ENCODE results near the gene ZSWIM1.
"Not testable (repeated sequence)": the region's sequence is repeated elsewhere in the genome, so short reads cannot be mapped to it uniquely, and the experiment has no call there.

ZSWIM1 gene

GRCh38 chr20:45863543-45864470 lies 17.2 kb upstream of the ZSWIM1 start:
- Mint-ChIP-seq H3K27me3 (no peaks in the 10 kb centered on the region), H3K4me3 (no peak overlapping the region), H3K27ac (no peak overlapping the region), H3K9me3 (no peaks in the 10 kb centered on the region), H3K36me3 (ENCODE audit: low read depth) (peaks cover 7% of the 10 kb centered on the region), H3K4me1 (ENCODE audit: low read depth) (peaks cover 28% of the 10 kb centered on the region)
- intact Hi-C loops (cut with micrococcal nuclease) = no loop called here

DNA sequence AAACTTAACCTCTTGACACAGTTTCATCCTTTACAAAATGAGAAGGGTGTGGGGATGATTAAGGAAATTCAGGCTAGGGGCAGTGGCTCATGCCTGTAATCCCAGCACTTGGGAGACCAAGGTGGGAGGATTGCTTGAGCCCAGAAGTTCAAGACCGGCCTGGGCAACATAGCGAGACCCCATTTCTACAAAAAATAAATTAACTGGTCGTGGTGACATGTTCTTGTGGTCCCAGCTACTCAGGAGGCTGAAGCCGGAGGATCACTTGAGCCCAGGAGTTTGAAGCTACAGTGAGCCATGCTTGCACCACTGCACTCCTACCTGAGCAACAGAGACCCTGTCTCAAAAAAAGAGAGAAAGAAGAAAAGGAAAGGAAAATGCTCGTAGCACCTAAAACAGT lies 14.6 kb upstream of the ZSWIM1 start:
- Mint-ChIP-seq H3K9me3 (no peaks in the 10 kb centered on the region), H3K4me3 (no peak overlapping the region), H3K36me3 (ENCODE audit: low read depth) (peaks cover 7% of the 10 kb centered on the region), H3K27me3 (no peaks in the 10 kb centered on the region), H3K4me1 (ENCODE audit: low read depth) (peaks cover 7% of the 10 kb centered on the region), H3K27ac (no peak overlapping the region)
- intact Hi-C loops (cut with micrococcal nuclease) = no loop called here

GRCh38 chr20:45867136-45867818 lies 13.8 kb upstream of the ZSWIM1 start:
- Mint-ChIP-seq H3K4me3 (no peak overlapping the region), H3K9me3 (no peaks in the 10 kb centered on the region), H3K36me3 (ENCODE audit: low read depth) (peaks cover 10% of the 10 kb centered on the region), H3K27me3 (no peaks in the 10 kb centered on the region), H3K4me1 (ENCODE audit: low read depth) (peaks cover 6% of the 10 kb centered on the region), H3K27ac (no peak overlapping the region)
- intact Hi-C loops (cut with micrococcal nuclease) = no loop called here

GRCh38 chr20:45867819-45868176 lies 13.2 kb upstream of the ZSWIM1 start:
- intact Hi-C loops (cut with micrococcal nuclease) = no loop called here
- Mint-ChIP-seq H3K4me1 (ENCODE audit: low read depth) (peaks cover 6% of the 10 kb centered on the region), H3K27me3 (no peaks in the 10 kb centered on the region), H3K36me3 (ENCODE audit: low read depth) (peaks cover 15% of the 10 kb centered on the region), H3K9me3 (no peaks in the 10 kb centered on the region), H3K4me3 (no peak overlapping the region), H3K27ac (no peak overlapping the region)

GRCh38 chr20:45872626-45873025 lies 8.4 kb upstream of the ZSWIM1 start:
- intact Hi-C loops (cut with micrococcal nuclease) = no loop called here
- Mint-ChIP-seq H3K4me1 (ENCODE audit: low read depth) (no peaks in the 10 kb centered on the region), H3K36me3 (ENCODE audit: low read depth) (peaks cover 24% of the 10 kb centered on the region), H3K9me3 (no peaks in the 10 kb centered on the region), H3K4me3 (no peak overlapping the region), H3K27me3 (no peaks in the 10 kb centered on the region), H3K27ac (no peak overlapping the region)

DNA sequence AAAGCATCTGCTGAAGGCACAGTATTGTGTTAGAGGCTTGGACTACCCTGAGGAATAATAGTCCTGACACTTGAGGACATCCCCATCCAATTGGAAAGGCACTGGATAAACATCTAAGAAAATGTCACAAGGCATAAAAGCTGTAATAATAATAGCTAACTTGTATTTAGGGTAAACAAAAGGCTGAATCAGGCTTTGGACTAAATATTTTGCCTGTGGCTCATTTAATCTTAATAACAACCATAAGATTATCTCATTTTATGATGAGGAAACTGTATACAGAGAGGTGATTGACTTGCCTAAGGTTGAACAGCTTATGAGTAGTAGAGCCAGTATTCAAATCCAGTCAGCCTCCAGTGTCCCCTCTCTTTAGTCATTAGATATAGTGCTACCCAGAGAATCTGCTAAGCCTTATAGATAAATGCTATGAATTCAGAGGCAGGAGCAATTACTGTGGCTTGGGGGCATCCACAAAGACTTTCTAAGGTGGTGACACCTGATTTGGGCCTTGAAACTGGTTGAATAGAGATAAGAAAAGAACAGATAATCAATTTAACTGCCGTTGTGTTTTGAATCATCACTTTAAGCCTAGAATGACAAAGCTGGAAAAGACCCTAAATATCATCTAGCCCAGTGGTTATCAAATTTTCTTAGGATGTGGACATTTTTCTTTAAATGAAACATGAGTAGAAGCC lies 7.5 kb upstream of the ZSWIM1 start:
- intact Hi-C loops (cut with micrococcal nuclease) = no loop called here
- H3K27ac Mint-ChIP-seq = no peak overlapping the region
- H3K4me1 Mint-ChIP-seq (ENCODE audit: low read depth) = no peaks in the 10 kb centered on the region
- H3K9me3 Mint-ChIP-seq = no peaks in the 10 kb centered on the region
- H3K36me3 Mint-ChIP-seq (ENCODE audit: low read depth) = peaks cover 33% of the 10 kb centered on the region
- H3K27me3 Mint-ChIP-seq = no peaks in the 10 kb centered on the region
- H3K4me3 Mint-ChIP-seq = no peak overlapping the region

- intact Hi-C loops (cut with micrococcal nuclease); H3K9me3 Mint-ChIP-seq; H3K4me1 Mint-ChIP-seq (ENCODE audit: low read depth); H3K27ac Mint-ChIP-seq; H3K4me3 Mint-ChIP-seq; H3K27me3 Mint-ChIP-seq: not testable (repeated sequence)
- peaks cover 35% of the 10 kb centered on the region for H3K36me3 Mint-ChIP-seq (ENCODE audit: low read depth)
These were observed 6.9 kb upstream of the ZSWIM1 start for GRCh38 chr20:45874104-45874481.

GRCh38 chr20:45874576-45874975 lies 6.5 kb upstream of the ZSWIM1 start:
- Mint-ChIP-seq H3K27me3 (no peaks in the 10 kb centered on the region), H3K36me3 (ENCODE audit: low read depth) (peaks cover 35% of the 10 kb centered on the region), H3K4me3 (no peak overlapping the region), H3K27ac (no peak overlapping the region), H3K9me3 (no peaks in the 10 kb centered on the region), H3K4me1 (ENCODE audit: low read depth) (no peaks in the 10 kb centered on the region)
- intact Hi-C loops (cut with micrococcal nuclease) = no loop called here

GRCh38 chr20:45878076-45878761 lies 2.8 kb upstream of the ZSWIM1 start:
- Mint-ChIP-seq H3K36me3 (ENCODE audit: low read depth) (peaks cover 34% of the 10 kb centered on the region), H3K27ac (no peak overlapping the region), H3K4me1 (ENCODE audit: low read depth) (peaks cover 19% of the 10 kb centered on the region), H3K4me3 (no peak overlapping the region), H3K27me3 (no peaks in the 10 kb centered on the region), H3K9me3 (no peaks in the 10 kb centered on the region)
- intact Hi-C loops (cut with micrococcal nuclease) = no loop called here

GRCh38 chr20:45882469-45883099 lies 1.6 kb downstream of the ZSWIM1 start:
- H3K27me3 Mint-ChIP-seq = no peaks in the 10 kb centered on the region
- H3K4me3 Mint-ChIP-seq = peak overlapping the region; percentile 17
- intact Hi-C loops (cut with micrococcal nuclease) = loop anchor here (10.0 kb wide), 1 partner anchor 78 kb away; no protein-coding TSS in a partner anchor
- peaks cover 50% of the 10 kb centered on the region for H3K36me3 Mint-ChIP-seq (ENCODE audit: low read depth)
- peaks cover 39% of the 10 kb centered on the region for H3K4me1 Mint-ChIP-seq (ENCODE audit: low read depth)
- H3K9me3 Mint-ChIP-seq = no peaks in the 10 kb centered on the region
- no peak overlapping the region for H3K27ac Mint-ChIP-seq

DNA sequence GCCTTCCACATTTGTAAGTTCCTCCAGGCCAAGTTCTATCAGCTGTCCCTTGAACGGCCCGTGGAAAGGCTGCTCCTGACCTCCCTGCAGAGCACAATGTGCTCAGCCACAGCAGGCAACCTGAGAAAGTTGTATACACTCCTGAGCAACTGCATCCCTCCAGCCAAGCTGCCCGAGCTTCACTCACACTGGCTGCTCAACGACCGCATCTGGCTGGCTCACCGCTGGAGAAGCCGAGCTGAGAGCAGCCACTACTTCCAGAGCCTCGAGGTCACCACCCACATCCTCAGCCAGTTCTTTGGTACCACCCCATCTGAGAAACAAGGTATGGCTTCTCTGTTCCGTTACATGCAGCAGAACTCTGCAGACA lies 2.1 kb downstream of the ZSWIM1 start:
- Mint-ChIP-seq H3K27me3 (no peaks in the 10 kb centered on the region), H3K4me3 (no peak overlapping the region), H3K27ac (no peak overlapping the region), H3K9me3 (no peaks in the 10 kb centered on the region), H3K36me3 (ENCODE audit: low read depth) (peaks cover 48% of the 10 kb centered on the region), H3K4me1 (ENCODE audit: low read depth) (peaks cover 39% of the 10 kb centered on the region)
- intact Hi-C loops (cut with micrococcal nuclease) = loop anchor here (10.0 kb wide), 1 partner anchor 78 kb away; no protein-coding TSS in a partner anchor

GRCh38 chr20:45886590-45887345 lies 5.7 kb downstream of the ZSWIM1 start:
- Mint-ChIP-seq H3K27me3 (no peaks in the 10 kb centered on the region), H3K4me1 (ENCODE audit: low read depth) (peaks cover 52% of the 10 kb centered on the region), H3K4me3 (no peak overlapping the region), H3K36me3 (ENCODE audit: low read depth) (peaks cover 57% of the 10 kb centered on the region), H3K9me3 (no peaks in the 10 kb centered on the region), H3K27ac (no peak overlapping the region)
- intact Hi-C loops (cut with micrococcal nuclease) = loop anchor here (10.0 kb wide), 1 partner anchor 82 kb away; no protein-coding TSS in a partner anchor

DNA sequence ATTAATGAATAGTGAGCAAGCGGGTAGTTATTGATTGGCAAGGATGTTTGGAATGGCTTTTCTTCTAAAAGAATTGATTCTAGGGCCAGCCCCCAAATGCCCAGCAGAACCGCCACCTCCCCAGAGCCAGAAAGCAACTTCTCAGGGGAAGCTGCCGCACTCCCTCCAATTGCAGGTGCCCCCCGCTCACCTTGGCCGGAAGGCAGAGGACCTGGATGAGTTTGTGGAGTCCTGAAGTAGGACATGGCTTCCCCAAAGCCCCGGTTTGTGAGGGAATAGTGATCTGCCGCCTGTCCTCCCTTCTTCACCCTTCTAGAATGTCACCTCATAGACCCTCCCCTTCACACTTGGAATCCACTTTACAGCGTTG lies 6.3 kb downstream of the ZSWIM1 start, which contains the start of gene SPATA25:
SPATA25 (minus strand) TSS at position 277 of the 370 bp plus-strand sequence; CDS start at position 245, 32 bp downstream.
- H3K27me3 Mint-ChIP-seq = no peaks in the 10 kb centered on the region
- H3K27ac Mint-ChIP-seq = no peak within 1 kb of the TSS
- H3K9me3 Mint-ChIP-seq = no peaks in the 10 kb centered on the region
- peaks cover 53% of the 10 kb centered on the region for H3K4me1 Mint-ChIP-seq (ENCODE audit: low read depth)
- H3K4me3 Mint-ChIP-seq = no peak within 1 kb of the TSS
- intact Hi-C loops (cut with micrococcal nuclease) = loop anchor here (10.0 kb wide), 1 partner anchor 83 kb away; no protein-coding TSS in a partner anchor
- peaks cover 59% of the 10 kb centered on the region for H3K36me3 Mint-ChIP-seq (ENCODE audit: low read depth)

Measured in dendritic cell treated with granulocyte-macrophage colony-stimulating factor and Interleukin-4, amounts not matched to agents 40 ng/mL and 50 ng/mL, for 4 days (primary cell).